ENCODE measurements around the gene PPM1E. TPM values are rescaled to one million over a fixed set of nuclear protein-coding genes. Genes with fewer than 3 reads are reported as not detected.

The PPM1E gene
- total RNA-seq, 1 experiment from 2014 or later: 7.1 TPM

GRCh38 chr17:58822148-58823050 is 66.7 kb downstream of the PPM1E start:
- no peak overlapping the region for H3K4ac ChIP-seq (ENCODE audit: low read depth, low read length)
- H3K23me2 ChIP-seq (ENCODE audit: insufficient read length, low read depth, low read length, poor library complexity, severe bottlenecking): no peaks in the 10 kb centered on the region
- H3K27ac ChIP-seq (ENCODE audit: insufficient read length, low read depth, low read length): no peak overlapping the region
- no peaks in the 10 kb centered on the region for H3K79me2 ChIP-seq (ENCODE audit: insufficient read depth, low read length)
- no peak overlapping the region for H3T11ph ChIP-seq (ENCODE audit: low read length)
- H3K9me3 ChIP-seq (ENCODE audit: control insufficient read depth, low read depth, low read length): no peaks in the 10 kb centered on the region
- no peak overlapping the region for H2BK20ac ChIP-seq (ENCODE audit: low read depth, low read length, poor library complexity, severe bottlenecking)
- H3K4me1 ChIP-seq (ENCODE audit: insufficient read depth, low read length): no peaks in the 10 kb centered on the region
- H2AFZ ChIP-seq (ENCODE audit: low read length): no peak overlapping the region
- H4K20me1 ChIP-seq (ENCODE audit: control insufficient read depth, insufficient read depth, insufficient read length): no peaks in the 10 kb centered on the region
- H4K91ac ChIP-seq (ENCODE audit: insufficient read length, low read depth, low read length): no peak overlapping the region
- no peak for TF ChIP-seq CTCF (conservative IDR thresholded peaks at IDR 0.05)
- Mint-ChIP-seq H3K4me1 (no peaks in the 10 kb centered on the region), H3K27me3 (ENCODE audit: low read depth) (no peaks in the 10 kb centered on the region), H3K9me3 (no peaks in the 10 kb centered on the region), H3K27ac (no peak overlapping the region), H3K4me3 (no peak overlapping the region), H3K36me3 (ENCODE audit: insufficient read depth in 1 of 3, low read depth in 3 of 3) (no peaks in the 10 kb centered on the region; a peak in 1 of 7 replicates)
- H3K79me1 ChIP-seq (ENCODE audit: insufficient read depth, low read depth, low read length, poor library complexity, severe bottlenecking): no peaks in the 10 kb centered on the region
- no peak overlapping the region for H3K14ac ChIP-seq (ENCODE audit: insufficient read depth, low read length)
- no peak overlapping the region for H4K8ac ChIP-seq (replicated peaks; ENCODE audit: insufficient read length, low read depth, low read length)
- H3K56ac ChIP-seq (ENCODE audit: insufficient read length, low read depth, low read length): no peak overlapping the region
- no peak overlapping the region for H2BK120ac ChIP-seq (ENCODE audit: low read depth, low read length, poor library complexity, severe bottlenecking)
- H2BK12ac ChIP-seq (ENCODE audit: insufficient read length, low read depth, low read length): no peak overlapping the region
- no peak for DNase-seq
- H2BK5ac ChIP-seq (ENCODE audit: insufficient read length, low read length): no peak overlapping the region
- H4K5ac ChIP-seq (ENCODE audit: insufficient read length, low read depth, low read length): no peak overlapping the region
- H3K4me2 ChIP-seq (ENCODE audit: insufficient read depth, insufficient read length, low read length): no peak overlapping the region
- H2AK5ac ChIP-seq (ENCODE audit: insufficient read length, low read length): no peak overlapping the region
- H3K18ac ChIP-seq (ENCODE audit: insufficient read length, low read depth, low read length): no peak overlapping the region
- H3K27me3 ChIP-seq (ENCODE audit: insufficient read depth, low read length): no peaks in the 10 kb centered on the region
- no CpG with 5 or more reads among the region's 6 CpGs for WGBS (ENCODE audit: extremely low coverage, insufficient read length, low lambda C conversion rate)
- H3K23ac ChIP-seq (ENCODE audit: insufficient read length, low read depth, low read length): no peak overlapping the region
- no peak overlapping the region for H3K9ac ChIP-seq (ENCODE audit: extremely low read depth, insufficient read length, low read length)
- H2BK15ac ChIP-seq (ENCODE audit: low read depth, low read length): no peak overlapping the region

Measured in H9 (cell line).